ENCODE results near the gene RAB28.

The RAB28 gene

GRCh38 chr4:13478131-13478530, 6.0 kb downstream of the RAB28 start:
- no CpG with 5 or more reads among the region's 2 CpGs for WGBS, 2 experiments (ENCODE audit: insufficient coverage in 2 of 2)
- Histone ChIP-seq H3K4me3 (ENCODE audit: extremely low read depth, insufficient read depth, low read length, poor library complexity, severe bottlenecking) (no peak overlapping the region), H3K4me1 (ENCODE audit: control insufficient read depth, insufficient read depth, low read length, poor library complexity, severe bottlenecking) (peaks cover 11% of the 10 kb centered on the region), H3K27ac (ENCODE audit: low read depth, low read length, severe bottlenecking) (no peak overlapping the region), H3K9me3 (ENCODE audit: control insufficient read depth, low read length) (no peaks in the 10 kb centered on the region), H3K36me3 (ENCODE audit: control insufficient read depth, insufficient read depth, low read length) (no peaks in the 10 kb centered on the region)

GRCh38 chr4:13476915-13477314, 7.2 kb downstream of the RAB28 start:
- H3K27ac ChIP-seq (ENCODE audit: low read depth, low read length, severe bottlenecking), result peak overlapping the region; percentile 68

GRCh38 chr4:13476152-13476551, 8.0 kb downstream of the RAB28 start:
- Histone ChIP-seq H3K4me3 (ENCODE audit: extremely low read depth, insufficient read depth, low read length, poor library complexity, severe bottlenecking) (no peak overlapping the region), H3K4me1 (ENCODE audit: control insufficient read depth, insufficient read depth, low read length, poor library complexity, severe bottlenecking) (peaks cover 5% of the 10 kb centered on the region), H3K9me3 (ENCODE audit: control insufficient read depth, low read length) (no peaks in the 10 kb centered on the region), H3K36me3 (ENCODE audit: control insufficient read depth, insufficient read depth, low read length) (no peaks in the 10 kb centered on the region), H3K27ac (ENCODE audit: low read depth, low read length, severe bottlenecking) (no peak overlapping the region)

More at GRCh38 chr4:13476915-13477314, 7.2 kb downstream of the RAB28 start:
- WGBS, 2 experiments (ENCODE audit: insufficient coverage in 2 of 2), result 83% methylated on average over 1 of the region's 2 CpGs; no CpG with 5 or more reads in 1 of the 2 experiments
- Histone ChIP-seq H3K4me1 (ENCODE audit: control insufficient read depth, insufficient read depth, low read length, poor library complexity, severe bottlenecking) (peaks cover 11% of the 10 kb centered on the region), H3K4me3 (ENCODE audit: extremely low read depth, insufficient read depth, low read length, poor library complexity, severe bottlenecking) (no peak overlapping the region), H3K36me3 (ENCODE audit: control insufficient read depth, insufficient read depth, low read length) (no peaks in the 10 kb centered on the region), H3K9me3 (ENCODE audit: control insufficient read depth, low read length) (no peaks in the 10 kb centered on the region)

DNA sequence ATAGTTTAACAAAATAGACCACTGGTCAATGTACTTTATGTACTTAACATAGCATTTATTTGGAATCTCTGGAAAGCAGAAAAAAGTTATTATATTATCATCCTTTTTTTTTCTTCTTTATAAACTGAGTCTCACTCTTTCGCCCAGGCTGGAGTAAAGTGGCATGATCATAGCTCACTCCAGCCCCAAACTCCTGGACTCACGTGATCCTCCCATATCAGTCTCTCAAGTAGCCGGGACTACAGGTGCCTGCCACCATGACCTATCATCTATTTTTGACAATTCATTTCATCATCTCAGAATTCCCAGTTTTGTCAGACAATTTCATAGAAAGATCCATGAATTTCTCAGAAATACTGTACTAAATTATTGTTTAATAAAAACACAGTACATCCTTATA, 12.7 kb downstream of the RAB28 start:
- no peaks in the 10 kb centered on the region for H3K9me3 ChIP-seq (ENCODE audit: control insufficient read depth, low read length)
- peaks cover 5% of the 10 kb centered on the region for H3K36me3 ChIP-seq (ENCODE audit: control insufficient read depth, insufficient read depth, low read length)
- no peak overlapping the region for H3K4me3 ChIP-seq (ENCODE audit: extremely low read depth, insufficient read depth, low read length, poor library complexity, severe bottlenecking)
- H3K27ac ChIP-seq (ENCODE audit: low read depth, low read length, severe bottlenecking), result no peak overlapping the region
- no peaks in the 10 kb centered on the region for H3K4me1 ChIP-seq (ENCODE audit: control insufficient read depth, insufficient read depth, low read length, poor library complexity, severe bottlenecking)
- WGBS, 2 experiments (ENCODE audit: insufficient coverage in 2 of 2), result 93 to 100% methylated on average over 3 of the region's 3 CpGs

DNA sequence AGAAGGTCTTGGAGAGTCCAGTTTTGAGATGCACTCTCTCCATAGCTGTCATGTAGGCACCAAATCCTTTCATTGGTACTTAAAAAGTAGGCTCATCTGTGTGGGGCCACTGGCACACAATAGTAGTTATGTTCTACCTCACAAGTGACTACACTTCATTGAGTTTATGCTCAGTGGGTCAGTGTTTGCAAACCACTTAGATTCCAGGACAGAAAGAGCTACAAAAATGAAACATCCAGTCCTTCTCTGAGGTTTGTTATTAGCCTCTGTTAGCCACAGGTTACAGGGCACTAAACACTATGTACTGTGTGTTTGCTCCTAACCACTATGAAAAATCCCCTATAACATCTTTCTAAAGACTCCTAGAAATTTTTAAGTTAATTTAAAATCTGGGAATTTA, 13.8 kb downstream of the RAB28 start:
- no peak overlapping the region for H3K4me3 ChIP-seq (ENCODE audit: extremely low read depth, insufficient read depth, low read length, poor library complexity, severe bottlenecking)
- no peak overlapping the region for H3K27ac ChIP-seq (ENCODE audit: low read depth, low read length, severe bottlenecking)
- no peaks in the 10 kb centered on the region for H3K4me1 ChIP-seq (ENCODE audit: control insufficient read depth, insufficient read depth, low read length, poor library complexity, severe bottlenecking)
- H3K36me3 ChIP-seq (ENCODE audit: control insufficient read depth, insufficient read depth, low read length), result peaks cover 5% of the 10 kb centered on the region
- peaks cover 5% of the 10 kb centered on the region for H3K9me3 ChIP-seq (ENCODE audit: control insufficient read depth, low read length)

- H3K4me3 ChIP-seq (ENCODE audit: extremely low read depth, insufficient read depth, low read length, poor library complexity, severe bottlenecking), result no peak overlapping the region
- peaks cover 5% of the 10 kb centered on the region for H3K36me3 ChIP-seq (ENCODE audit: control insufficient read depth, insufficient read depth, low read length)
- 100% methylated on average over 1 of the region's 3 CpGs; no CpG with 5 or more reads in 1 of the 2 experiments for WGBS, 2 experiments (ENCODE audit: insufficient coverage in 2 of 2)
- no peaks in the 10 kb centered on the region for H3K4me1 ChIP-seq (ENCODE audit: control insufficient read depth, insufficient read depth, low read length, poor library complexity, severe bottlenecking)
- peaks cover 5% of the 10 kb centered on the region for H3K9me3 ChIP-seq (ENCODE audit: control insufficient read depth, low read length)
- no peak overlapping the region for H3K27ac ChIP-seq (ENCODE audit: low read depth, low read length, severe bottlenecking)
Measured at GRCh38 chr4:13464973-13465372, 19.2 kb downstream of the RAB28 start.

DNA sequence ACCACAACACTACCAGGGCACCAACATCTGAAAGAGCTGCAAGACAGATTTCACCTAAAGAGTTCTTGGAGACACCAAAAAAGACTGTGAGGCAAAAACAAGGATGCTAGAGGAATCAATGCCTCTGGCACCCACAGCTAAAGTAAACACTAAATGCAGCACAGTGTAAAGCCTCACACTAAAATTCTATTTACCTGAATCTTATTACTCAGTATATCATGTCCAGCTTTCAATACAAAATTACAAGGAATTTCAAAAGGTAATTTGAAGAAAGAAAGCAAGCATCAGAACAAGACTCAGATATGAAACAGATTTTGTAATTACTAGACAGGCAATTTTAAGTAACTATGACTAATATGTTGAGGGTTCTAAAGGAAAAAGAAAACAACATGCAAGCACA, 19.6 kb downstream of the RAB28 start:
- H3K9me3 ChIP-seq (ENCODE audit: control insufficient read depth, low read length), result peaks cover 5% of the 10 kb centered on the region
- no peaks in the 10 kb centered on the region for H3K4me1 ChIP-seq (ENCODE audit: control insufficient read depth, insufficient read depth, low read length, poor library complexity, severe bottlenecking)
- H3K27ac ChIP-seq (ENCODE audit: low read depth, low read length, severe bottlenecking), result no peak overlapping the region
- H3K4me3 ChIP-seq (ENCODE audit: extremely low read depth, insufficient read depth, low read length, poor library complexity, severe bottlenecking), result no peak overlapping the region
- peaks cover 8% of the 10 kb centered on the region for H3K36me3 ChIP-seq (ENCODE audit: control insufficient read depth, insufficient read depth, low read length)

DNA sequence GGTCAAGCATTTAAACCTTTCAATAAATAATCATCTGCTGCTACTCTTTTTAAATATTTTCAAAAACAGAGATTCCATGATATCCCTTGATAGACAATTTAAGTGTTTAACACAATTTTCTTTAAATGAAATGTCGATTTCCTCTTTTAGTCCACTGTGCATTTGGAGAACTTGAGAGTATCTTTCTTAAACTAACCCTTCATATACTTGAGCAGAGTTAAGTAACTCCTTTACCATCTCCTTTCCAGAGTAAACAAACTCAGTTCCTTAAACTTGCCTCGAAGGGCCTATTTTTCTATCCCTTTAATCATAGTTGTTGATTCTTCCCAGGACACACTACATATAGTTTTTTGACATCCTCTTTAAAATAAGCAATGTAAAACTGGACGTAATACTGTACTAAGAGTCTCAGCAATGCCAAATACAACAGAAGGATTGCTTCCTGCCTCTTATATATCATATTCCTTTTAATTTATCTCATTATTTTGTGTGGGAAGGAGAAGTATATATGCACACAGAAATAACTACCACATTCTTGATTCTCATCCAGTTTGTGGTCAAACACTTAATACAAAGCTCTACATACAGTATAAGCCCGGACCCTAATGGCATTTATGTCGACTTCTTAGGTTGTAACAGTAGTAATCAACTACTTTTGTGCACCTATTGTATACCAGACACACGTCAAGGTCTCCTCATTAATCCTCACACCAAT, 22.8 kb downstream of the RAB28 start:
- Histone ChIP-seq H3K4me3 (ENCODE audit: extremely low read depth, insufficient read depth, low read length, poor library complexity, severe bottlenecking) (no peak overlapping the region), H3K4me1 (ENCODE audit: control insufficient read depth, insufficient read depth, low read length, poor library complexity, severe bottlenecking) (no peaks in the 10 kb centered on the region), H3K27ac (ENCODE audit: low read depth, low read length, severe bottlenecking) (no peak overlapping the region), H3K36me3 (ENCODE audit: control insufficient read depth, insufficient read depth, low read length) (peaks cover 3% of the 10 kb centered on the region), H3K9me3 (ENCODE audit: control insufficient read depth, low read length) (peaks cover 5% of the 10 kb centered on the region)
- WGBS, 2 experiments (ENCODE audit: insufficient coverage in 2 of 2), result 97 to 100% methylated on average over 2 to 3 of the region's 6 CpGs

DNA sequence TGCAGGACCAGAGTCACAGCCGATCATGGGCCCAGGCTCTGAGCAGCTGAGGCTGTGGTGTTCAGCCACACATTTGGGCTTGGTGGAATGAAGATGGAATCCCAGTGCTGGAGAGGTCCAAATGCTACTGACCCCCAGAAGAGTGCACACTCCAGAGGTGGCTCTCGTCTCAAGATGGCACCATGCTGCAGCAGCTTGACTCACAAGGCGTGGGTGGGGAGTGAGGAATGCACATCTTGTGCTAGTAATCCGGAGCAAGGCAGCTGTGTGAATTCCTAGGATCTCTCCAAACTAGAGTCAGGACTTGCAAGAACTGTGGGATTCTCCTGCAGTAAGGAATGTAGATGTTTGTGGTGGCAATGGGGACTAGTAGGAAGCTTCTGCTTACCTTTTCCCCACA, 28.7 kb downstream of the RAB28 start:
- H3K4me1 ChIP-seq (ENCODE audit: control insufficient read depth, insufficient read depth, low read length, poor library complexity, severe bottlenecking), result no peaks in the 10 kb centered on the region
- no peaks in the 10 kb centered on the region for H3K9me3 ChIP-seq (ENCODE audit: control insufficient read depth, low read length)
- H3K36me3 ChIP-seq (ENCODE audit: control insufficient read depth, insufficient read depth, low read length), result peaks cover 23% of the 10 kb centered on the region
- WGBS, 2 experiments (ENCODE audit: insufficient coverage in 2 of 2), result 86 to 97% methylated on average over 4 of the region's 4 CpGs
- H3K27ac ChIP-seq (ENCODE audit: low read depth, low read length, severe bottlenecking), result no peak overlapping the region
- H3K4me3 ChIP-seq (ENCODE audit: extremely low read depth, insufficient read depth, low read length, poor library complexity, severe bottlenecking), result no peak overlapping the region

GRCh38 chr4:13454786-13455185, 29.4 kb downstream of the RAB28 start:
- Histone ChIP-seq H3K27ac (ENCODE audit: low read depth, low read length, severe bottlenecking) (no peak overlapping the region), H3K4me3 (ENCODE audit: extremely low read depth, insufficient read depth, low read length, poor library complexity, severe bottlenecking) (no peak overlapping the region), H3K36me3 (ENCODE audit: control insufficient read depth, insufficient read depth, low read length) (peaks cover 23% of the 10 kb centered on the region), H3K9me3 (ENCODE audit: control insufficient read depth, low read length) (no peaks in the 10 kb centered on the region), H3K4me1 (ENCODE audit: control insufficient read depth, insufficient read depth, low read length, poor library complexity, severe bottlenecking) (no peaks in the 10 kb centered on the region)
- 93 to 100% methylated on average over 1 of the region's 1 CpG for WGBS, 2 experiments (ENCODE audit: insufficient coverage in 2 of 2)

DNA sequence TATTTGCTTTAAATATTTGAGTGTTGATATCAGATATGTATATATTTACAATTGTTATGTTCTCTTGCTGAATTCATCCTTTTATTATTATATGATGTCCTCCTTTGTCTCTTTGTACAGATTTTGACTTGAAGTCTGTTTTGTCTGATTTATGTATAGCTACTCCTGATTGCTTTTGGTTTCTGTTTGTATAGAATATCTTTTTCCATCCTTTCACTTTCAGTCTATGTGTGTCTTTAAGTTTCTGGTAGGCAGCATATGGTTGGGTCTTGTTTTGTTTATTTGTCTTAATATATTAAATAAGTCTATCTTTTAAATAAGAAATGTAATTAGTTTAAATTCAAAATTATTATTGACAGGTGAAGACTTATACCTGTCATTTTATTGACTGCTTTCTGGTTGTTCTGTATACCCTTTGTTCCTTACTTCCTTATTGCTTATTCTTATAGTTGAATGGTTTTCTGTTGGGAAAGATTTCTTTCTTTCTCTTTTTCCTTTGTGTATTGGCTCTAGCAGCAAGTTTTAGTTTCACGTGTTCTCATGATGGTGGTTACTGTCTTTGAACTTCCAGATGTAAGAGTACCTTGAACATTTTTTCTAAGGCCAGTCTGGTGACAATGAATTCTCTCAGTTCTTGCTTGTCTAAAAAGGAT, 31.1 kb downstream of the RAB28 start:
- no peak overlapping the region for H3K27ac ChIP-seq (ENCODE audit: low read depth, low read length, severe bottlenecking)
- peaks cover 20% of the 10 kb centered on the region for H3K36me3 ChIP-seq (ENCODE audit: control insufficient read depth, insufficient read depth, low read length)
- 100% methylated on average over 1 of the region's 1 CpG for WGBS, 2 experiments (ENCODE audit: insufficient coverage in 2 of 2)
- H3K9me3 ChIP-seq (ENCODE audit: control insufficient read depth, low read length), result no peaks in the 10 kb centered on the region
- H3K4me3 ChIP-seq (ENCODE audit: extremely low read depth, insufficient read depth, low read length, poor library complexity, severe bottlenecking), result no peak overlapping the region
- no peaks in the 10 kb centered on the region for H3K4me1 ChIP-seq (ENCODE audit: control insufficient read depth, insufficient read depth, low read length, poor library complexity, severe bottlenecking)

Data from mesodermal cell (in vitro differentiated cells).